ENCODE results near the gene RPEL1.
"Not testable (repeated sequence)": the region's sequence is repeated elsewhere in the genome, so short reads cannot be mapped to it uniquely, and the experiment has no call there.

GRCh38 chr10:103245587-103245986 is at the start of gene RPEL1:
- not testable (repeated sequence) for TF ChIP-seq POLR2A, CTCF, POLR2AphosphoS5 (IDR thresholded peaks at IDR 0.05)

Measured in prostate gland (tissue), 2 donors.